Myocyte (in vitro differentiated cells): Measurements from ENCODE around the gene PRPH2. TPM values are rescaled to one million over a fixed set of nuclear protein-coding genes. Genes with fewer than 3 reads are reported as not detected.

ENCODE experiments used
- total RNA-seq: library from RNA; depleted of rRNA; stranded (reverse); fragments of >200 nt; gene quantifications from 2 replicates; pipeline ENCODE4 v1.2.3, GENCODE V29; 2014

The PRPH2 gene
- total RNA-seq, 1 donor from 2014 or later = 1.8 TPM

Other genes starting within 250 kb of the PRPH2 start
- 23.7 and 26.5 TPM in 2 replicates for gene UBR2, start 158.6 kb downstream of the PRPH2 start, total RNA-seq
- 44.3 and 45.2 TPM in 2 replicates for gene TBCC, start 23.5 kb upstream of the PRPH2 start, total RNA-seq
- 4.3 and 4.7 TPM in 2 replicates for gene BICRAL, start 59.5 kb upstream of the PRPH2 start, total RNA-seq
- 110 and 113 TPM in 2 replicates for gene RPL7L1, start 157.0 kb upstream of the PRPH2 start, total RNA-seq
- not detected in 2 replicates for gene PTCRA, start 193.5 kb upstream of the PRPH2 start, total RNA-seq
- 27.5 and 33.2 TPM in 2 replicates for gene CNPY3, start 206.9 kb upstream of the PRPH2 start, total RNA-seq
- not detected in 2 replicates for gene GNMT, start 238.2 kb upstream of the PRPH2 start, total RNA-seq